ENCODE measurements around the gene TNFAIP8L2. TPM values are rescaled to one million over a fixed set of nuclear protein-coding genes. Genes with fewer than 3 reads are reported as not detected.
"Not testable (repeated sequence)": the region's sequence is repeated elsewhere in the genome, so short reads cannot be mapped to it uniquely, and the experiment has no call there.

The TNFAIP8L2 gene
- total RNA-seq, 1 experiment from 2014 or later = not detected

DNA sequence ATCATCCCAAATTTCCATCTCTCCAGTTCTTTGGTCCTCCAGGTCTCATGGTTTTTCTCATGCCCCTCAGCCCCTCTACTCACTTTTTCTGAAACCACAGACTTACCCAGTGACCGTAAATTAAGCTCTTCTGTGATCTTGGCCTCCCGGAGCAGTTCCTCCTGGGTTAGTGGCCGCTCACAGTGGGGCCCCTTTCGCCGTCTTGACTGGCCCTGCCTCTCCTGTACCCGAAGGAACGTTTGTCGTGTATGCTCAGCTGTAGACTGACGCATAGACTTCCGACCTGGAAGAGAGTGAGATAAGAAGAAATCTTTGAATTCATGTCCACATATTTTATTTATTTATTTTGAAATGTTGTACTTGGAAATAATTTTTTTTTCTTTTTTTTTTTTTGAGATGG lies 27.8 kb downstream of the TNFAIP8L2 start:
- no peaks in the 10 kb centered on the region for H3K27me3 ChIP-seq (replicated peaks; ENCODE audit: insufficient read depth, low read depth, low read length, poor library complexity)
- CTCF ChIA-PET = no interaction called here
- H3K27ac ChIP-seq (ENCODE audit: low read depth, low read length, poor library complexity, severe bottlenecking) = no peak overlapping the region
- H3K9me3 ChIP-seq (ENCODE audit: low read depth, low read length, poor library complexity, severe bottlenecking) = no peaks in the 10 kb centered on the region
- peaks cover 5% of the 10 kb centered on the region for H3K4me1 ChIP-seq (ENCODE audit: insufficient read depth, low read length, poor library complexity, severe bottlenecking)
- peaks cover 55% of the 10 kb centered on the region for H3K36me3 ChIP-seq (ENCODE audit: insufficient read depth, low read length, poor library complexity, severe bottlenecking)
- BruUV-seq (replicated peaks) = no TSS peak
- TF ChIP-seq EZH2 (IDR thresholded peaks at IDR 0.05; ENCODE audit: borderline replicate concordance, low read depth, low read length, poor library complexity, severe bottlenecking) = no peak
- TF ChIP-seq, protein P1, sequence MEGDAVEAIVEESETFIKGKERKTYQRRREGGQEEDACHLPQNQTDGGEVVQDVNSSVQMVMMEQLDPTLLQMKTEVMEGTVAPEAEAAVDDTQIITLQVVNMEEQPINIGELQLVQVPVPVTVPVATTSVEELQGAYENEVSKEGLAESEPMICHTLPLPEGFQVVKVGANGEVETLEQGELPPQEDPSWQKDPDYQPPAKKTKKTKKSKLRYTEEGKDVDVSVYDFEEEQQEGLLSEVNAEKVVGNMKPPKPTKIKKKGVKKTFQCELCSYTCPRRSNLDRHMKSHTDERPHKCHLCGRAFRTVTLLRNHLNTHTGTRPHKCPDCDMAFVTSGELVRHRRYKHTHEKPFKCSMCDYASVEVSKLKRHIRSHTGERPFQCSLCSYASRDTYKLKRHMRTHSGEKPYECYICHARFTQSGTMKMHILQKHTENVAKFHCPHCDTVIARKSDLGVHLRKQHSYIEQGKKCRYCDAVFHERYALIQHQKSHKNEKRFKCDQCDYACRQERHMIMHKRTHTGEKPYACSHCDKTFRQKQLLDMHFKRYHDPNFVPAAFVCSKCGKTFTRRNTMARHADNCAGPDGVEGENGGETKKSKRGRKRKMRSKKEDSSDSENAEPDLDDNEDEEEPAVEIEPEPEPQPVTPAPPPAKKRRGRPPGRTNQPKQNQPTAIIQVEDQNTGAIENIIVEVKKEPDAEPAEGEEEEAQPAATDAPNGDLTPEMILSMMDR (conservative IDR thresholded peaks at IDR 0.05; ENCODE audit: low read depth, low read length) = no peak
- POLR2A ChIA-PET (ENCODE audit: low non-redundant PET) = no interaction called here
- DNase-seq (ENCODE audit: low spot score) = no peak
- intact Hi-C loops (cut with micrococcal nuclease; ENCODE audit: unreplicated experiment) = no loop called here
- H3K4me3 ChIP-seq (ENCODE audit: low read depth, low read length, poor library complexity, severe bottlenecking) = no peak overlapping the region

DNA sequence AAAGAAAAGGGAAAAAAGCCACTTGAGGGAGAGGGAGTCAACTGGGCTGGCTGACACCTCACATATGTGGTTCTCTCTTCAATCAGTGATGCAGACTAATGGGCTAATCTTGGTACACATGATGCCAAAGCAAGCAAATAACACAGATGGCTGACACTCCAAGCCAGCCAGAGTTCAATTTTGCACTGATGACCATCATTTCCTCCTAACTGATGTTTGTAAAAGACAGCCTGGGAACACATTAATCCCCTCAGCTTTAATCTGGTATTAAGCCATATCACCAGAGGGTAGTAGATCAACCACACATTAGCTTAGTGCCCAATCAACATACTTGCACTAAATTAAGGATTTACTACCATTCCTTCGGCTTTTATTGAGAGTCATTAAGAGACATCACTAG lies 30.8 kb downstream of the TNFAIP8L2 start:
- ChIA-PET CTCF (no interaction called here), POLR2A (ENCODE audit: low non-redundant PET) (no interaction called here)
- TF ChIP-seq, protein P1 (conservative IDR thresholded peaks at IDR 0.05; ENCODE audit: low read depth, low read length) = no peak
- TF ChIP-seq EZH2 (IDR thresholded peaks at IDR 0.05; ENCODE audit: borderline replicate concordance, low read depth, low read length, poor library complexity, severe bottlenecking) = no peak
- peaks cover 5% of the 10 kb centered on the region for H3K4me1 ChIP-seq (ENCODE audit: insufficient read depth, low read length, poor library complexity, severe bottlenecking)
- H3K4me3 ChIP-seq (ENCODE audit: low read depth, low read length, poor library complexity, severe bottlenecking) = no peak overlapping the region
- no peaks in the 10 kb centered on the region for H3K27me3 ChIP-seq (replicated peaks; ENCODE audit: insufficient read depth, low read depth, low read length, poor library complexity)
- intact Hi-C loops (cut with micrococcal nuclease; ENCODE audit: unreplicated experiment) = no loop called here
- H3K27ac ChIP-seq (ENCODE audit: low read depth, low read length, poor library complexity, severe bottlenecking) = no peak overlapping the region
- BruUV-seq (replicated peaks) = no TSS peak
- no peak for DNase-seq (ENCODE audit: low spot score)
- H3K9me3 ChIP-seq (ENCODE audit: low read depth, low read length, poor library complexity, severe bottlenecking) = no peaks in the 10 kb centered on the region
- peaks cover 34% of the 10 kb centered on the region for H3K36me3 ChIP-seq (ENCODE audit: insufficient read depth, low read length, poor library complexity, severe bottlenecking)

DNA sequence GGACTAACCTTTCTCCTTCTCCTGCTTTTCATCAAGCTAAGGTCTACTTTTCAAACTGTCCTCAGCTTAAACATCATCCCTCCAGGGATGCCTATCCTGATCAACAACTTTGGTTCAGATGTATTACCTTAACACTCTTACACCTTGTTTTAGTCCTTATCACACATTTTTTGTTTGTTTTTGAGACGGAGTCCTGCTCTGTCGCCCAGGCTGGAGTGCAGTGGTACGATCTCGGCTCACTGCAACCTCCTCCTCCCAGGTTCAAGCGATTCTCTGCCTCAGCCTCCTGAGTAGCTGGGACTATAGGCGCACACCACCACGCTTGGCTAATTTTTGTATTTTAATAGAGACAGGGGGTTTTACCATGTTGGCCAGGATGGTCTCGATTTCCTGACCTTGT lies 32.2 kb downstream of the TNFAIP8L2 start:
- H3K27me3 ChIP-seq (replicated peaks; ENCODE audit: insufficient read depth, low read depth, low read length, poor library complexity); H3K9me3 ChIP-seq (ENCODE audit: low read depth, low read length, poor library complexity, severe bottlenecking); H3K4me1 ChIP-seq (ENCODE audit: insufficient read depth, low read length, poor library complexity, severe bottlenecking); intact Hi-C loops (cut with micrococcal nuclease; ENCODE audit: unreplicated experiment); POLR2A ChIA-PET (ENCODE audit: low non-redundant PET); DNase-seq (ENCODE audit: low spot score); BruUV-seq (replicated peaks); CTCF ChIA-PET: not testable (repeated sequence)
- Histone ChIP-seq H3K27ac (ENCODE audit: low read depth, low read length, poor library complexity, severe bottlenecking) (peak overlapping the region; percentile 86), H3K4me3 (ENCODE audit: low read depth, low read length, poor library complexity, severe bottlenecking) (peak overlapping the region; percentile 80), H3K36me3 (ENCODE audit: insufficient read depth, low read length, poor library complexity, severe bottlenecking) (peaks cover 21% of the 10 kb centered on the region)

DNA sequence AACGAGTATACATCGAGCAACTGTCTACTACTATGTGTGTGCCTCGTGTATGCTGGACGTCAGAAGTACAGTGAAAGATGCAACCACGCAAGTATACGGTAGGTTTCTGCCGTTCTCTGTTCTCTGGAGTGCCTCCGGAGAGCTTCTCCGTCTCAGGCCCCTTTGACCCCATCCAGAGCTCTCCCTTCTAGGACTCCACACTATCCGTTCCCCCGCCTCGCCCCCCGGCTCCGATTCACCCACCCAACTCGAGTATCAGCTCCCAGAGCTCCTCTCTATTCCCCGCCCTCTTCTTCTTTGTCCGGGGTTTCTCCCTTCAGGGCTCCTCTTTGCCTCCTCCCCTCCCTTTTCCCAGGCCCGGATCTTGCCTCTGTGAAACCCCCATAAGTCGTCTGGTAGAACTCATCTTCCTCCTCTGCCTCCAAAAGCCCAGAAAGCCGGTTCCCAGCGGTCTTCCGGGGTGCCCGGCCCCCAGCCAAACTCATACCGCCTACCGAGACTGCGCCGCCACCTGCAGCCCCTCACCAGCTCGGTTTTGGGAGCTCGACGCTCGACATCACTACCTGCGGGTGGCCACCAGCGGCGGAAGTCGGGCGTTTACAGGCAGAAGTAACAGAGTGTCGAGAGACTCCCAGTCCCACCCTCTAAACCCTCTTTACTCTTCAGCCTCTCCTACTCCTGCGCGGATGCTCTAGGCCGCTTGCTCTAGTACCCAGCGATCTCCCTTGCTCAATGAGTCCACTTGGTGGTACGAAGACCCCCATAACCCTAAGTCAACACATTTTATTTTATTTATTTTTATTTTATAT lies 33.4 kb downstream of the TNFAIP8L2 start, which contains the start of gene VPS72:
Gene VPS72, minus strand, starts transcription at position 561 of the 809 bp plus-strand sequence. Its CDS starts 76 bp downstream, at position 485.
- peak; percentile 96 for DNase-seq (ENCODE audit: low spot score)
- no peak for TF ChIP-seq EZH2 (IDR thresholded peaks at IDR 0.05; ENCODE audit: borderline replicate concordance, low read depth, low read length, poor library complexity, severe bottlenecking)
- TF ChIP-seq, protein P1 (conservative IDR thresholded peaks at IDR 0.05; ENCODE audit: low read depth, low read length) = no peak
- intact Hi-C loops (cut with micrococcal nuclease; ENCODE audit: unreplicated experiment) = no loop called here

More for the DNA sequence above, 33.4 kb downstream of the TNFAIP8L2 start, which contains the start of gene VPS72:
- ChIA-PET CTCF (interaction anchor here (0.6 kb wide), 1 partner anchor 1114 kb away, joined by 3 read pairs; no protein-coding TSS in a partner anchor), POLR2A (ENCODE audit: low non-redundant PET) (no interaction called here)
- Histone ChIP-seq H3K27me3 (replicated peaks; ENCODE audit: insufficient read depth, low read depth, low read length, poor library complexity) (no peaks in the 10 kb centered on the region), H3K4me3 (ENCODE audit: low read depth, low read length, poor library complexity, severe bottlenecking) (peak within 1 kb of the TSS; percentile 80), H3K9me3 (ENCODE audit: low read depth, low read length, poor library complexity, severe bottlenecking) (no peaks in the 10 kb centered on the region), H3K27ac (ENCODE audit: low read depth, low read length, poor library complexity, severe bottlenecking) (peak within 1 kb of the TSS; percentile 86), H3K4me1 (ENCODE audit: insufficient read depth, low read length, poor library complexity, severe bottlenecking) (peaks cover 5% of the 10 kb centered on the region), H3K36me3 (ENCODE audit: insufficient read depth, low read length, poor library complexity, severe bottlenecking) (peaks cover 10% of the 10 kb centered on the region)
- no TSS peak for BruUV-seq (replicated peaks)

Measured in A673 (cell line).